HCT116 (cell line): ENCODE measurements around the gene SNTN. TPM values are rescaled to one million over a fixed set of nuclear protein-coding genes. Genes with fewer than 3 reads are reported as not detected.

Source experiments
- ATAC-seq: fragments of 200-7000 bp; cut with Tn5 transposase; 2 replicates; pipeline ENCODE4 v1.9.1; 2020; ENCODE audit warnings: mild to moderate bottlenecking, moderate library complexity
- BruUV-seq: library from RNA; stranded (reverse); fragments of 400-500 nt; replicated peaks from 2 replicates; lab custom pipeline; 2021; lab: Mats Ljungman, UMichigan
- CTCF ChIA-PET: fragments of 300-600 bp; sonication (Branson Sonifier 250); formaldehyde crosslinking; loops from one replicate; lab custom pipeline; 2021; ENCODE audit warnings: antibody characterized with exemption; lab: Charles Lee
- POLR2A ChIA-PET: fragments of 300-600, 350-600 bp; sonication (Branson Sonifier 250); formaldehyde crosslinking; loops from one replicate; lab custom pipeline; 2021; ENCODE audit warnings: antibody characterized with exemption; lab: Charles Lee
- RAD21 ChIA-PET, 2 experiments: fragments of 300-600 bp; sonication (Branson Sonifier 250); formaldehyde crosslinking; loops; one replicate each; lab custom pipeline; 2023; ENCODE audit warnings: low total read pairs in 2 of 2; ENCODE audit not compliant: uncharacterized antibody in 2 of 2, unreplicated experiment in 2 of 2, low non-redundant PET in 1 of 2; lab: Charles Lee
- DNase-seq: peaks from one replicate; pipeline ENCODE4 v3.0.0-alpha.2; 2010; ENCODE audit warnings: low read depth, low spot score
- H2AFZ ChIP-seq: fragments of 200-600 bp; shearing (Covaris generic), sonication (generic); 2 replicates; pipeline ENCODE4 v1.6.1; 2017; ENCODE audit warnings: low read depth, mixed run types, mixed read lengths, antibody characterized with exemption, low read length; ENCODE audit not compliant: poor library complexity, severe bottlenecking
- H3K27ac ChIP-seq: 2 replicates; pipeline ENCODE4 v1.5.1; 2012; ENCODE audit warnings: low read depth, low read length
- H3K27me3 ChIP-seq: fragments of 200-600 bp; sonication (generic); 2 replicates; pipeline ENCODE4 v1.6.1; 2016; ENCODE audit warnings: mixed run types, low read length, mixed read lengths; ENCODE audit not compliant: insufficient read depth
- H3K36me3 ChIP-seq, 2 experiments: fragments of 200-500 bp in 1 of 2; fragments of 200-600 bp in 1 of 2; sonication (Bioruptor generic) in 1 of 2; sonication (generic) in 1 of 2; 2 replicates each; pipeline versions ENCODE4 v1.5.1 to v1.6.1; 2014 to 2016; ENCODE audit warnings: low read length in 2 of 2, inconsistent platforms in 1 of 2, mixed read lengths in 1 of 2, mixed run types in 1 of 2; ENCODE audit not compliant: insufficient read depth in 2 of 2, control insufficient read depth in 1 of 2
- H3K4me1 ChIP-seq, 2 experiments: fragments of 200-600 bp in 1 of 2; sonication (generic) in 1 of 2; 2 replicates each; pipeline versions ENCODE4 v1.5.1 to v1.6.1; 2012 to 2017; ENCODE audit warnings: low read length in 2 of 2, inconsistent platforms in 1 of 2, mild to moderate bottlenecking in 1 of 2, mixed read lengths in 1 of 2, mixed run types in 1 of 2, moderate library complexity in 1 of 2; ENCODE audit not compliant: insufficient read depth in 2 of 2, control insufficient read depth in 1 of 2
- H3K4me2 ChIP-seq: fragments of 200-600 bp; sonication (generic); 2 replicates; pipeline ENCODE4 v1.6.1; 2017; ENCODE audit warnings: mixed run types, low read length, mixed read lengths
- H3K4me3 ChIP-seq, 2 experiments: fragments of 200-600 bp in 1 of 2; sonication (generic) in 1 of 2; replicated peaks in 1 of 2; 2 replicates each; pipeline ENCODE4 v1.5.1; 2011 to 2016; ENCODE audit warnings: low read length in 2 of 2, control low read depth in 1 of 2, low read depth in 1 of 2, mild to moderate bottlenecking in 1 of 2, mixed read lengths in 1 of 2, mixed run types in 1 of 2
- H3K79me2 ChIP-seq: fragments of 200-600 bp; sonication (generic); 2 replicates; pipeline ENCODE4 v1.6.1; 2017; ENCODE audit warnings: mild to moderate bottlenecking, mixed run types, low read length, moderate library complexity, mixed read lengths; ENCODE audit not compliant: insufficient read depth
- H3K9ac ChIP-seq: fragments of 200-600 bp; sonication (generic); 2 replicates; pipeline ENCODE4 v1.6.1; 2016; ENCODE audit warnings: low read length, mixed read lengths
- H3K9me2 ChIP-seq: fragments of 200-600 bp; sonication (generic), shearing (Covaris generic); 2 replicates; pipeline ENCODE4 v1.6.1; 2017; ENCODE audit warnings: mixed run types, mild to moderate bottlenecking, moderate library complexity; ENCODE audit not compliant: insufficient read depth
- H3K9me3 ChIP-seq, 2 experiments: fragments of 200-500 bp in 1 of 2; fragments of 200-600 bp in 1 of 2; sonication (Bioruptor generic) in 1 of 2; sonication (generic) in 1 of 2; 2 replicates each; pipeline ENCODE4 v1.6.1; 2014 to 2017; ENCODE audit warnings: low read length in 2 of 2, mixed read lengths in 2 of 2, inconsistent platforms in 1 of 2, low read depth in 1 of 2, mild to moderate bottlenecking in 1 of 2, mixed run types in 1 of 2, moderate library complexity in 1 of 2; ENCODE audit not compliant: control insufficient read depth in 1 of 2, insufficient read depth in 1 of 2
- H4K20me1 ChIP-seq: fragments of 200-600 bp; sonication (generic), shearing (Covaris generic); 2 replicates; pipeline ENCODE4 v1.6.1; 2017; ENCODE audit warnings: mixed run types, mild to moderate bottlenecking, moderate library complexity; ENCODE audit not compliant: insufficient read depth
- CBX3 ChIP-seq: IDR thresholded peaks from 2 replicates; pipeline ENCODE4 v1.6.1; 2012; ENCODE audit warnings: low read depth
- CEBPB ChIP-seq: IDR thresholded peaks from 2 replicates; pipeline ENCODE4 v1.6.1; 2012; ENCODE audit warnings: low read depth
- EGR1 ChIP-seq: IDR thresholded peaks from 2 replicates; pipeline ENCODE4 v1.6.1; 2012; ENCODE audit warnings: low read depth
- ELF1 ChIP-seq: IDR thresholded peaks from 2 replicates; pipeline ENCODE4 v1.6.1; 2012; ENCODE audit warnings: low read depth, borderline replicate concordance
- EZH2 ChIP-seq: fragments of 200-600 bp; sonication (generic); IDR thresholded peaks from 2 replicates; pipeline ENCODE4 v1.6.1; 2017; ENCODE audit warnings: antibody characterized with exemption, mixed run types
- EZH2phosphoT487 ChIP-seq: fragments of 200-600 bp; IDR thresholded peaks from 2 replicates; pipeline ENCODE4 v1.6.1; 2018; ENCODE audit warnings: antibody characterized with exemption, borderline replicate concordance
- JUND ChIP-seq: IDR thresholded peaks from 2 replicates; pipeline ENCODE4 v1.6.1; 2012
- POLR2AphosphoS5 ChIP-seq: IDR thresholded peaks from 2 replicates; pipeline ENCODE4 v1.6.1; 2011; ENCODE audit warnings: mild to moderate bottlenecking, low read depth, low read length, moderate library complexity
- RAD21 ChIP-seq: IDR thresholded peaks from 2 replicates; pipeline ENCODE4 v1.6.1; 2012; ENCODE audit warnings: low read depth, mild to moderate bottlenecking
- SIN3A ChIP-seq: IDR thresholded peaks from 2 replicates; pipeline ENCODE4 v1.6.1; 2012; ENCODE audit warnings: low read depth
- SP1 ChIP-seq: IDR thresholded peaks from 2 replicates; pipeline ENCODE4 v1.6.1; 2012; ENCODE audit warnings: low read depth
- SRF ChIP-seq: IDR thresholded peaks from 2 replicates; pipeline ENCODE4 v1.6.1; 2012; ENCODE audit warnings: low read depth
- TCF7L2 ChIP-seq: IDR thresholded peaks from 2 replicates; pipeline ENCODE4 v1.7.0; 2011; ENCODE audit warnings: borderline replicate concordance, inconsistent platforms; ENCODE audit not compliant: insufficient read depth, insufficient read length; ENCODE audit errors: extremely low read depth
- YY1 ChIP-seq: IDR thresholded peaks from 2 replicates; pipeline ENCODE4 v1.6.1; 2011; ENCODE audit warnings: low read length, low read depth, moderate library complexity, mild to moderate bottlenecking; ENCODE audit not compliant: insufficient replicate concordance; ENCODE audit errors: extremely low read depth
- ZFX ChIP-seq: fragments of 450-650 bp; IDR thresholded peaks from 2 replicates; pipeline ENCODE4 v1.6.1; 2017
- ZNF274 ChIP-seq: fragments of 200-500 bp; sonication (Bioruptor generic); IDR thresholded peaks from 2 replicates; pipeline ENCODE4 v1.6.1; 2014; ENCODE audit warnings: mild to moderate bottlenecking, low read depth, low read length, inconsistent platforms
- intact Hi-C: fragments of 100-400 bp; cut with micrococcal nuclease; formaldehyde crosslinking; loops from 2 replicates; pipeline ENCODE4 v1.10.0; 2022
- total RNA-seq: library from RNA; stranded (reverse); gene quantifications from one replicate; pipeline ENCODE4 v1.2.1, GENCODE V29; 2021; ENCODE audit not compliant: unreplicated experiment
- TF ChIP-seq, protein P1 (sequence below): IDR thresholded peaks from 2 replicates; pipeline ENCODE4 v1.6.1; 2012
- TF ChIP-seq, protein P2 (sequence below): IDR thresholded peaks from 2 replicates; pipeline ENCODE4 v1.6.1; 2011; ENCODE audit warnings: mild to moderate bottlenecking, low read length, moderate library complexity; ENCODE audit not compliant: insufficient replicate concordance; ENCODE audit errors: extremely low read depth
- TF ChIP-seq, protein P3 (sequence below): IDR thresholded peaks from 2 replicates; pipeline ENCODE4 v1.6.1; 2012; ENCODE audit warnings: low read depth
- TF ChIP-seq, protein P4 (sequence below), 3 experiments: fragments of 200-600 bp in 1 of 3; sonication (generic) in 1 of 3; IDR thresholded peaks in 2 of 3; conservative IDR thresholded peaks in 1 of 3; 2 replicates each; pipeline ENCODE4 v1.5.1; 2012 to 2017; ENCODE audit warnings: low read depth in 2 of 3, low read length in 2 of 3, antibody characterized with exemption in 1 of 3, borderline replicate concordance in 1 of 3, control low read depth in 1 of 3, mild to moderate bottlenecking in 1 of 3, mixed read lengths in 1 of 3, mixed run types in 1 of 3, moderate library complexity in 1 of 3; ENCODE audit not compliant: insufficient read depth in 1 of 3

SNTN gene
- total RNA-seq, 1 experiment from 2014 or later: not detected

DNA sequence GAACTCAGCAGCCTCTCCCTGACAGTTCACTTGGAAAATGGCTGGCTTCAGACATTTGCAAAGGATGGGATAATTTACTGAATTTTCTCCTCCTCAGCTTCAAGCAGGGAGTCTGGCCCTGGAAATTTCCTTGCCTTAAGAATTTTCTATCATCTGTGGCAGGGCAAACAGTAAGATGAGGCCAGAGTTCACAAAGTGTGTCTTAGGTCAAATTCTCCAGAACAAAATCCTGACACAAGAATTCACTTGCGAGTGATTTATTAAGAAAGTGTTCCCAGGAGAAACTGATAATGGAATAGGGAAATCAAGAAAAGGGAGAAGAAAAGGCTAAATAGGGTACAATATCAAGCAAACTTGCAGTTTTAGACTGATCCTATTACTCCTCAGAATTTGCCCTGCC lies 55.3 kb downstream of the SNTN start:
- BruUV-seq: no TSS peak

More for the DNA sequence above, 55.3 kb downstream of the SNTN start:
- Histone ChIP-seq H3K79me2 (no peaks in the 10 kb centered on the region), H3K4me3 (no peak overlapping the region), H3K36me3 (no peaks in the 10 kb centered on the region), H3K27ac (no peak overlapping the region), H3K4me1 (no peaks in the 10 kb centered on the region), H3K9me3 (no peaks in the 10 kb centered on the region), H4K20me1 (no peaks in the 10 kb centered on the region), H3K9ac (no peak overlapping the region)
- POLR2A ChIA-PET: no interaction called here
- CTCF ChIA-PET: no interaction called here
- RAD21 ChIA-PET: no interaction called here
- no peak for ATAC-seq
- TF ChIP-seq POLR2AphosphoS5 (no peak), TCF7L2 (no peak), RAD21 (no peak), CEBPB (no peak), SRF (no peak), EZH2phosphoT487 (no peak), EZH2 (no peak), JUND (no peak), CBX3 (no peak), ZNF274 (no peak), ZFX (no peak), SP1 (no peak), ELF1 (no peak), EGR1 (no peak), SIN3A (no peak), YY1 (no peak)
- TF ChIP-seq, protein P1, sequence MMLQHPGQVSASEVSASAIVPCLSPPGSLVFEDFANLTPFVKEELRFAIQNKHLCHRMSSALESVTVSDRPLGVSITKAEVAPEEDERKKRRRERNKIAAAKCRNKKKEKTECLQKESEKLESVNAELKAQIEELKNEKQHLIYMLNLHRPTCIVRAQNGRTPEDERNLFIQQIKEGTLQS: no peak
- TF ChIP-seq, protein P2, sequence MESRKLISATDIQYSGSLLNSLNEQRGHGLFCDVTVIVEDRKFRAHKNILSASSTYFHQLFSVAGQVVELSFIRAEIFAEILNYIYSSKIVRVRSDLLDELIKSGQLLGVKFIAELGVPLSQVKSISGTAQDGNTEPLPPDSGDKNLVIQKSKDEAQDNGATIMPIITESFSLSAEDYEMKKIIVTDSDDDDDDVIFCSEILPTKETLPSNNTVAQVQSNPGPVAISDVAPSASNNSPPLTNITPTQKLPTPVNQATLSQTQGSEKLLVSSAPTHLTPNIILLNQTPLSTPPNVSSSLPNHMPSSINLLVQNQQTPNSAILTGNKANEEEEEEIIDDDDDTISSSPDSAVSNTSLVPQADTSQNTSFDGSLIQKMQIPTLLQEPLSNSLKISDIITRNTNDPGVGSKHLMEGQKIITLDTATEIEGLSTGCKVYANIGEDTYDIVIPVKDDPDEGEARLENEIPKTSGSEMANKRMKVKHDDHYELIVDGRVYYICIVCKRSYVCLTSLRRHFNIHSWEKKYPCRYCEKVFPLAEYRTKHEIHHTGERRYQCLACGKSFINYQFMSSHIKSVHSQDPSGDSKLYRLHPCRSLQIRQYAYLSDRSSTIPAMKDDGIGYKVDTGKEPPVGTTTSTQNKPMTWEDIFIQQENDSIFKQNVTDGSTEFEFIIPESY: no peak
- TF ChIP-seq, protein P3, sequence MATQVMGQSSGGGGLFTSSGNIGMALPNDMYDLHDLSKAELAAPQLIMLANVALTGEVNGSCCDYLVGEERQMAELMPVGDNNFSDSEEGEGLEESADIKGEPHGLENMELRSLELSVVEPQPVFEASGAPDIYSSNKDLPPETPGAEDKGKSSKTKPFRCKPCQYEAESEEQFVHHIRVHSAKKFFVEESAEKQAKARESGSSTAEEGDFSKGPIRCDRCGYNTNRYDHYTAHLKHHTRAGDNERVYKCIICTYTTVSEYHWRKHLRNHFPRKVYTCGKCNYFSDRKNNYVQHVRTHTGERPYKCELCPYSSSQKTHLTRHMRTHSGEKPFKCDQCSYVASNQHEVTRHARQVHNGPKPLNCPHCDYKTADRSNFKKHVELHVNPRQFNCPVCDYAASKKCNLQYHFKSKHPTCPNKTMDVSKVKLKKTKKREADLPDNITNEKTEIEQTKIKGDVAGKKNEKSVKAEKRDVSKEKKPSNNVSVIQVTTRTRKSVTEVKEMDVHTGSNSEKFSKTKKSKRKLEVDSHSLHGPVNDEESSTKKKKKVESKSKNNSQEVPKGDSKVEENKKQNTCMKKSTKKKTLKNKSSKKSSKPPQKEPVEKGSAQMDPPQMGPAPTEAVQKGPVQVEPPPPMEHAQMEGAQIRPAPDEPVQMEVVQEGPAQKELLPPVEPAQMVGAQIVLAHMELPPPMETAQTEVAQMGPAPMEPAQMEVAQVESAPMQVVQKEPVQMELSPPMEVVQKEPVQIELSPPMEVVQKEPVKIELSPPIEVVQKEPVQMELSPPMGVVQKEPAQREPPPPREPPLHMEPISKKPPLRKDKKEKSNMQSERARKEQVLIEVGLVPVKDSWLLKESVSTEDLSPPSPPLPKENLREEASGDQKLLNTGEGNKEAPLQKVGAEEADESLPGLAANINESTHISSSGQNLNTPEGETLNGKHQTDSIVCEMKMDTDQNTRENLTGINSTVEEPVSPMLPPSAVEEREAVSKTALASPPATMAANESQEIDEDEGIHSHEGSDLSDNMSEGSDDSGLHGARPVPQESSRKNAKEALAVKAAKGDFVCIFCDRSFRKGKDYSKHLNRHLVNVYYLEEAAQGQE: no peak
- TF ChIP-seq, protein P4, sequence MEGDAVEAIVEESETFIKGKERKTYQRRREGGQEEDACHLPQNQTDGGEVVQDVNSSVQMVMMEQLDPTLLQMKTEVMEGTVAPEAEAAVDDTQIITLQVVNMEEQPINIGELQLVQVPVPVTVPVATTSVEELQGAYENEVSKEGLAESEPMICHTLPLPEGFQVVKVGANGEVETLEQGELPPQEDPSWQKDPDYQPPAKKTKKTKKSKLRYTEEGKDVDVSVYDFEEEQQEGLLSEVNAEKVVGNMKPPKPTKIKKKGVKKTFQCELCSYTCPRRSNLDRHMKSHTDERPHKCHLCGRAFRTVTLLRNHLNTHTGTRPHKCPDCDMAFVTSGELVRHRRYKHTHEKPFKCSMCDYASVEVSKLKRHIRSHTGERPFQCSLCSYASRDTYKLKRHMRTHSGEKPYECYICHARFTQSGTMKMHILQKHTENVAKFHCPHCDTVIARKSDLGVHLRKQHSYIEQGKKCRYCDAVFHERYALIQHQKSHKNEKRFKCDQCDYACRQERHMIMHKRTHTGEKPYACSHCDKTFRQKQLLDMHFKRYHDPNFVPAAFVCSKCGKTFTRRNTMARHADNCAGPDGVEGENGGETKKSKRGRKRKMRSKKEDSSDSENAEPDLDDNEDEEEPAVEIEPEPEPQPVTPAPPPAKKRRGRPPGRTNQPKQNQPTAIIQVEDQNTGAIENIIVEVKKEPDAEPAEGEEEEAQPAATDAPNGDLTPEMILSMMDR (IDR thresholded peaks at IDR 0.05 in 2 of 3, conservative IDR thresholded peaks at IDR 0.05 in 1 of 3; ENCODE audit: borderline replicate concordance in 1 of 3, insufficient read depth in 1 of 3, low read depth in 2 of 3, low read length in 2 of 3): no peak
- TF ChIP-seq, all 23 proteins: peak for 0
- Histone ChIP-seq H3K9me2 (no peaks in the 10 kb centered on the region), H2AFZ (no peak overlapping the region), H3K27me3 (0 out of 2 replicates have a peak, but pooled peaks cover 16% of the 10 kb centered on the region), H3K4me2 (no peak overlapping the region)
- intact Hi-C loops: no loop called here
- DNase-seq: no peak
